ENCODE results near the gene IL23A.

The IL23A gene

DNA sequence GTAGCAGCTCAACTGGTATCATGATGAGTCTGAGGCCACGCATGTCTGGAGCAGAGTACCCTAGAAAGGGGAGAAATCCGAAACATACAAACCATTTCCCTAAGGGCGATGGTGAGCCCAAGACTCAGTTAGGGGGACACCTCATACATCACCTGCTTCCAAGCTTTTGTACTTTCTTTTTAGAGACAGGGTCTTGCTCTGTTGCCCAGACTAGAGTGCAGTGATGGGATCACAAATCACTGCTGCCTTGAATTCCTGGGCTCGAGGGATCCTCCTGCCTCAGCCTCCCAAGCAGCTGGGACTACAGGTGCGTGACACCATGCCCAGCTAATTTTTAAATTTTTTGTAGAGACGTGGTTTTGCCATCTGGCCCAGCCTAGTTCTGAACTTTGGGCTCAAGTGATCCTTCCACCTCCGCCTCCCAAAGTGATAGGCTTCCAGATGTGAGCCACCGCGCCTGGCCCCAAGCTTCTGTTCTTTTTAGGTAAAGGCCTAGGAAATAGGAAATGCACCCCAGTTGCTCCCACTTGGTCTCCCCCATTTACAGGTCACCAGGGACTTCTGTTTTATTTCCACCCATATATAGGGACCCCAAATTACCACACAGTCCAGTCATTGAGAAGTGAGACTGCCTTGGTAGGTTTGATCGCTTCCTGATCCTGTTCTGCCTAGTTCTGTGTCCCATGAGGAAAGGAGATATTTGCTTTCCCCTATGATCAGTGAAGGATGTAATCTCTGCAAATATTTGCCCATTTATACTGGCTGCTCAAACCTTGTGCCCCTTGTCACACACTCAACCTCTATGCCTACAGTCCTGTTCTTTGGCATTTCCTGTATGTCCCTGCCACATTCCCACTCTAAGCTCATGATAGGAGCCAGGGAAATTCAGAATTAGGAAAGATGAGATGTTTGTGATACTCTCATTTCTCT lies 23.7 kb downstream of the IL23A start, which contains the start of gene APOF:
TSS of gene APOF (minus strand) at position 728 of the 930 bp plus-strand sequence. CDS start at position 616, 112 bp downstream.
- no peak for DNase-seq

DNA sequence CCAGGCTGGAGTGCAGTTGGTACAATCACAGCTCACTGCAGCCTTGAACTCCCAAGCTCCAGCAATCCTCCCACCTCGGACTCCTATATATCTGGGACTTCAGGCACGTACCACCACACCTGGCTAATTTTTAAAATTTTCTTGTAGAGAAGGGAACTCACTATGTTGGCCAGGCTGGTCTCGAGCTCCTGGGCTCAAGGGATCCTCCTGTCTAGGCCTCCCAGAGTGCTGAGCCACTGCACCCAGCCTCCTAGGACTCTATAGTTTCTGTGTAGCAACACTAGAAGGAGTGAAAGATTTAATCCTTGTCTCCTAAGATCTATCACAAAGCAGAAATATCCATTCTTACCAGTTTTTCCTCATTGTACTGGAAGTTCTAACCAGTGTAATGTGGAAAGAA lies 28.3 kb downstream of the IL23A start:
- no peak for DNase-seq

DNA sequence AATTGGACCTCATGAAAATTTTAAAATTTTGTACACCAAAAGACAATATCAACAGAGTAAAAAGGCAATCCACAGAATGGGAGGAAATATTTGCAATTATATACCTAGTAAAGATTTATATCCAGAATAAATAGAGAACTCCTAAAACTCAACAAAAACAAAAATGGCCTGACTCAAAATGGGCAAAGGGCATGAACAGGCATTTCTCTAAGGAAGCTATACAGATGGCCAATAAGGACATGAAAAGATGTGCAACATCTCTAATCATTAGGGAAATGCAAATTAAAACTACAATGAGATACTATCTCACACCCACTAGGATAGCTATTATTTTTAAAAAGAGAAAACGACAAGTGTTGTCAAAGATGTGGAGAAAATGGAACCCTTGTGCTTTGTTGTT lies 34.8 kb downstream of the IL23A start:
- no peak for DNase-seq

DNA sequence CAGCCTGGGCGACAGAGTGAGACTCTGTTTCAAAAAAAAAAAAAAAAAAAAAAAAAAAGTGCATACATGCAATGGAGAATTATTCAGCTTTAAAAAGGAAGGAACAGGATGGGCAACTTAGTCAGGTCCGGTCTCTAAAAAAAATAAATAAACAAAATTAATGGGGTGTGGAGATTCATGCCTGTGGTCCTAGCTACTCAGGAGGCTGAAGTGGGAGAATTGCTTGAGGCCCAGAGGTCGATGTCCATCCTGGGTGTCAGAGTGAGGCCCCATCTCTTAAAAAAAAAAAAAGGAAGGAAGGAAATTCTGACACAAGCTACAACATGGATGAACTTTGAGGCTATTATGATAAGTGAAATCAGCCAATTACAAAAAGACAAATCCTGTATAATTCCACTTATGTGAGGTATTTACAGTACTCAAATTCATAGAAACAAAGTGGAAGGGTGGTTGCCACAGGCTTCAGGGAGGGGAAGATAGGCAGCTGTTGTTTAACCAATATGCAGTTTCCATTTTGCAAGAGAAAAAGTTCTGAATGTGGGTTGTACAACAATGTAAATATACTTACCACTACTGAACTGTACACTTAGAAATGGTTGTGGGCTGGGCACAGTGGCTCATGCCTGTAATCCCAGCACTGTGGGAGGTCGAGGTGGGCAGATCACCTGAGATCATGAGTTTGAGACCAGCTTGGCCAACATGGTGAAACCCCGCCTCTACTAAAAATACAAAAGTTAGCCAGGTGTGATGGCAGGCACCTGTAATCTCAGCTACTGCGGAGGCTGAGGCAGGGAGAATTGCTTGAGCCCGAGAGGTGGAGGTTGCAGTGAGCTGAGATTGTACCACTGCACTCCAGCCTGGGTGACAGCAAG lies 36.3 kb downstream of the IL23A start:
- DNase-seq: no peak

- no peak for DNase-seq
Observed at GRCh38 chr12:56375598-56376434, 37.1 kb downstream of the IL23A start.

GRCh38 chr12:56377310-56377988 lies 38.8 kb downstream of the IL23A start:
- no peak for DNase-seq

DNA sequence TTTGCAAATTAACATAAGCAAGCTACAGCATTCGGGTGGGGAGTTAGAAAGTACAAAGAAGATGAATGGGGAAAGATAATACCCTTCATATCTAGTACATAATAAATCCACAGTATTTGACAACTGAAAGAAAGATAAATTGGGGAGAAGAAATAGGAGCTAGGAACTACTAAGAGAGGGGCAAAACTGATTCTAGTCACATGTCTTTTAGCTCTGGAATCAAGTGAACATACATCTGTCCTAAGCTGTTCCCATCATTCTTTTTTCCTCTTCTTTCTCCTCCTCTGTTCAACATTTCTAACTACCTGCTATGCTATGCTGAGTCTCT lies 39.3 kb downstream of the IL23A start:
- no peak for DNase-seq

GRCh38 chr12:56382611-56383010 lies 43.9 kb downstream of the IL23A start:
- DNase-seq: no peak

DNA sequence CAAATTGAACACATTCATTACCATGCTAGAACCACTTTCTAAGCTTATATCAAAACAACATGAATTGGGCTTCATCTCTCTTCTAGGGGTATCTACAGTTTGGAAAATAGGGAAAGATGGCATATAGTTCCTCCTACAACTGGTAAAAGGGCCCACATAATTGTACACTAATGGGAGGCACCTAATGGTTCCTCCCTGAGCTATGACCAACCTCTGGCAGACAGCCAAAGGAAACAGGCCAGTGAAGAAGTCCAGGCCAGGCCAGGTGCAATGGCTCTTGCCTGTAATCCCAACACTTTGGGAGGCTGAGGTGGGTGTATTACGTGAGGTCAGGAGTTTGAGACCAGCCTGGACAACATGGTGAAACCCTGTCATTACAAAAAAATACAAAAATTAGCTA lies 47.2 kb downstream of the IL23A start:
- DNase-seq: no peak

GRCh38 chr12:56387152-56387736 lies 48.6 kb downstream of the IL23A start:
- no peak for DNase-seq

DNA sequence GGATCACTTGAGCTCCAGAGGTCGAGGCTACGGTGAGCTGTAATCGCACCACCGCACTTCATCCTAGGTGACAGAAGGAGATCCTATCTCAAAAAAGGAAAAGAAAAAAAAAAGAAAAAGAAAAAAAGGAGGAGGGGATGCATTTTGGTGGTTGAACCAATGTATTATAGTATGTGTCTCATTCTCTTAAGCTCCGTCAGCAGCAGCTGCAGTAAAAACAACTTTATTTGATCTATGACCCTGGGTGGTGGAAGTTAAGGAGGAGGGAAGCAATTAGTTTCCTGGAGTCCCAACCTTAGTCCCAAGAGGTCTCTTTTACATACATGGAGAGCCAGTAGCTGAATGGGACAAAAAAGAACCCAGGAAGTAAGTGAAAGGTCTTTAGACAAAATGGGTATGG lies 50.7 kb downstream of the IL23A start:
- DNase-seq: no peak

Data from NCI-H187 treated with DMSO at 0.1 percent for 48 hours (cell line).